Germinal center (tissue), 1 donor: ENCODE data around the gene ZCCHC7.
"Not testable (repeated sequence)": the region's sequence is repeated elsewhere in the genome, so short reads cannot be mapped to it uniquely, and the experiment has no call there.

Experiments
- DNase-seq: peaks from one replicate; pipeline ENCODE4 v3.0.0; 2012; ENCODE audit warnings: mixed read lengths, low spot score

Gene ZCCHC7

GRCh38 chr9:37251452-37251851, 131.1 kb downstream of the ZCCHC7 start:
- DNase-seq, result no peak

GRCh38 chr9:37253377-37253937, 133.1 kb downstream of the ZCCHC7 start:
- no peak for DNase-seq

GRCh38 chr9:37255187-37255586, 134.8 kb downstream of the ZCCHC7 start:
- no peak for DNase-seq

GRCh38 chr9:37255944-37256862, 135.8 kb downstream of the ZCCHC7 start:
- no peak for DNase-seq

- DNase-seq, result no peak
These were observed 139.6 kb downstream of the ZCCHC7 start for GRCh38 chr9:37259951-37260350.

- DNase-seq, result no peak
These were observed 142.0 kb downstream of the ZCCHC7 start for GRCh38 chr9:37262410-37262809.

GRCh38 chr9:37264539-37264938, 144.2 kb downstream of the ZCCHC7 start:
- no peak for DNase-seq

- no peak for DNase-seq
These were observed 146.3 kb downstream of the ZCCHC7 start for GRCh38 chr9:37266630-37267029.

GRCh38 chr9:37269221-37269620, 148.8 kb downstream of the ZCCHC7 start:
- DNase-seq, result no peak

- no peak for DNase-seq
These were observed 151.3 kb downstream of the ZCCHC7 start for GRCh38 chr9:37271679-37272078.

GRCh38 chr9:37273595-37273994, 153.2 kb downstream of the ZCCHC7 start:
- DNase-seq, result no peak

GRCh38 chr9:37281541-37281940, 161.2 kb downstream of the ZCCHC7 start:
- DNase-seq, result no peak

- no peak for DNase-seq
These were observed 163.5 kb downstream of the ZCCHC7 start for GRCh38 chr9:37283730-37284325.

- DNase-seq, result no peak
These were observed 164.3 kb downstream of the ZCCHC7 start for GRCh38 chr9:37284636-37285035.

GRCh38 chr9:37286530-37287175, 166.3 kb downstream of the ZCCHC7 start:
- no peak for DNase-seq

GRCh38 chr9:37287317-37287716, 166.9 kb downstream of the ZCCHC7 start:
- DNase-seq, result no peak

GRCh38 chr9:37289631-37290030, 169.3 kb downstream of the ZCCHC7 start:
- no peak for DNase-seq

- DNase-seq, result no peak
These were observed 170.1 kb downstream of the ZCCHC7 start for GRCh38 chr9:37290366-37290939.

GRCh38 chr9:37290940-37291485, 170.6 kb downstream of the ZCCHC7 start:
- DNase-seq, result no peak

GRCh38 chr9:37291612-37292238, 171.4 kb downstream of the ZCCHC7 start:
- not testable (repeated sequence) for DNase-seq

- no peak for DNase-seq
These were observed 172.5 kb downstream of the ZCCHC7 start for GRCh38 chr9:37292896-37293295.
